Measurements from ENCODE around the gene RBM4B. TPM values are rescaled to one million over a fixed set of nuclear protein-coding genes. Genes with fewer than 3 reads are reported as not detected.

Gene RBM4B
- total and polyA plus RNA-seq, 8 donors: 11.3 to 61.4 (median 16.1) TPM; not detected in 1

DNA sequence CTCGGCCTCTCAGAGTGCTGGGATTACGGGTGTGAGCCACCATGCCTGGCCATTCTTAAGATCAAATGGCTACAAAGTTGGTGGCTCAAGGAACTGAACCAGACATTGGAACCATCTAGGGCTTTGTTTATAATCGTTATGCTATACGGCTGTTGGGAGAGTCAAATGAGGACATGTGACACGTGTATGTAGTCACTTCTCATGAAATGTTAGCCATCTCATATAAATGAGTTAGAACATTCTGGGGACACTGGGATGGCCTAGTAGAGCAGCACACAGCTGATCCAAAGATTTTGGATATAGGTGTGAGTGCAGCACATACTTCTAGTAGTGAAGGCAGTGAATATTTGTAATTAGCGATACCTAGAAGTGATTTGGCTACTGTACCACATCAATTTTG is 45.8 kb downstream of the RBM4B start:
- WGBS, 5 donors: 81 to 87% (median 85%) methylated on average over 5 to 6 of the region's 6 CpGs
- H3K4me1 ChIP-seq: peaks cover under 1 to 42% (median 21%) of the 10 kb centered on the region in 4 donors
- H3K27ac ChIP-seq: no peak overlapping the region
- intact Hi-C loops (cut with DNase I; ENCODE audit: low total_unique reads): no loop called here
- H3K27me3 ChIP-seq: no peaks in the 10 kb centered on the region
- DNase-seq: no peak
- peaks cover 24 to 80% (median 60%) of the 10 kb centered on the region in 4 donors for H3K36me3 ChIP-seq
- no peak for TF ChIP-seq POLR2AphosphoS5 (IDR thresholded peaks at IDR 0.05)
- TF ChIP-seq, protein P1, sequence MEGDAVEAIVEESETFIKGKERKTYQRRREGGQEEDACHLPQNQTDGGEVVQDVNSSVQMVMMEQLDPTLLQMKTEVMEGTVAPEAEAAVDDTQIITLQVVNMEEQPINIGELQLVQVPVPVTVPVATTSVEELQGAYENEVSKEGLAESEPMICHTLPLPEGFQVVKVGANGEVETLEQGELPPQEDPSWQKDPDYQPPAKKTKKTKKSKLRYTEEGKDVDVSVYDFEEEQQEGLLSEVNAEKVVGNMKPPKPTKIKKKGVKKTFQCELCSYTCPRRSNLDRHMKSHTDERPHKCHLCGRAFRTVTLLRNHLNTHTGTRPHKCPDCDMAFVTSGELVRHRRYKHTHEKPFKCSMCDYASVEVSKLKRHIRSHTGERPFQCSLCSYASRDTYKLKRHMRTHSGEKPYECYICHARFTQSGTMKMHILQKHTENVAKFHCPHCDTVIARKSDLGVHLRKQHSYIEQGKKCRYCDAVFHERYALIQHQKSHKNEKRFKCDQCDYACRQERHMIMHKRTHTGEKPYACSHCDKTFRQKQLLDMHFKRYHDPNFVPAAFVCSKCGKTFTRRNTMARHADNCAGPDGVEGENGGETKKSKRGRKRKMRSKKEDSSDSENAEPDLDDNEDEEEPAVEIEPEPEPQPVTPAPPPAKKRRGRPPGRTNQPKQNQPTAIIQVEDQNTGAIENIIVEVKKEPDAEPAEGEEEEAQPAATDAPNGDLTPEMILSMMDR (IDR thresholded peaks at IDR 0.05): no peak
- TF ChIP-seq EP300 (IDR thresholded peaks at IDR 0.05): no peak
- no peak for TF ChIP-seq POLR2A (IDR thresholded peaks at IDR 0.05)
- no peak overlapping the region for H3K4me3 ChIP-seq
- H3K9me3 ChIP-seq: no peaks in the 10 kb centered on the region

DNA sequence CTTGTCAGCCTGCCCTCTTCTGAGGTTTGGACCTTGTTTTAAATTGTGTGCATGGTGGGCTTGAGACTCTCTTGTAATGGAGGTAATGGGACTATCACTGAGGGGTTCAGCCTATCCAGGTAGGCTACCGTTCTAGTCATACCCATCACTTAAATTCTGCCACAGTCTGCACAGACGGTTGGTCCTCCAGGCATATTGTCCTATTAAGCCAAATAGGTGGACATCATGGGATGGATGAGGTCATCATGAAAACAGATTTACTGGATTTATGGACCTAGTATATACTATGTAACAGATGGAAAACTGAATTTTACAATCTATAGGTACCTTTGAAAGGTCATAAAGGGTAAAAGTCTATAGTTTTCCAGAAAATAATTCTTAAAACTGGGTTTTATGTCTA is 48.3 kb downstream of the RBM4B start:
- intact Hi-C loops (cut with DNase I; ENCODE audit: low total_unique reads): no loop called here
- DNase-seq: no peak
- peaks cover 3 to 44% (median 29%) of the 10 kb centered on the region in 4 donors for H3K4me1 ChIP-seq
- no peak for TF ChIP-seq EP300 (IDR thresholded peaks at IDR 0.05)
- no peak overlapping the region for H3K27ac ChIP-seq
- H3K36me3 ChIP-seq: peaks cover 44 to 86% (median 77%) of the 10 kb centered on the region in 4 donors
- no peaks in the 10 kb centered on the region for H3K27me3 ChIP-seq
- 75 to 90% (median 84%) methylated on average over 2 of the region's 2 CpGs for WGBS, 5 donors
- no peaks in the 10 kb centered on the region for H3K9me3 ChIP-seq
- H3K4me3 ChIP-seq: no peak overlapping the region

DNA sequence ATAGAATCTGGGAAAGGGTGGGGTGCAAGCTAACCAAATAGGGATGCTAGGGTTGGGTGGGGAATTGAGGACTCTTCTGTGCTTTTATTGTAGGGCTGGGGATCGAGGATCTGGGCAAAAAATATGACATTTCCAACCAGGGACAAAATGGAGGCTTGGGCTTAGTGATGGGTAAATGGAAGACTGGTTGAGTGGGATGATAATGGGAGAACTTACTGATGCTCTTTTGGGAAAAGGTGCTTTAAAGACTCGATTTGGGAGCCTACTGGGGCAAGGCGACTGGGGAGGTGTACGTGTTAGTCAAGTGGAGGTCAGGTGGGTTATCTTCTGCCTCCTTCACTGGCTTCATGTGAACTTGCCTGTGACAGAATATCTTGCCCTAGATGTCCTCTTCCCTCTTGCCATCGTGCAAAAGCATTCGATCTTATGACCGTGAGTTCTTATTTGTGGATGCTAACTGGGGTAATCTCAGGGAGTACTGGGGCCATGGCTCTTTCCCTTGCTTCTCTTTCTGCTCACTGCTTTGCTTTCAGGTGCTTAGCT is 49.6 kb downstream of the RBM4B start:
- WGBS, 5 donors: 83 to 88% (median 85%) methylated on average over 7 of the region's 7 CpGs
- no peaks in the 10 kb centered on the region for H3K27me3 ChIP-seq
- TF ChIP-seq POLR2A (IDR thresholded peaks at IDR 0.05): no peak
- H3K27ac ChIP-seq: no peak overlapping the region
- intact Hi-C loops (cut with DNase I; ENCODE audit: low total_unique reads): no loop called here
- peaks cover 48 to 88% (median 80%) of the 10 kb centered on the region in 4 donors for H3K36me3 ChIP-seq
- no peak overlapping the region for H3K4me3 ChIP-seq
- H3K4me1 ChIP-seq: peaks cover 13 to 56% (median 39%) of the 10 kb centered on the region in 4 donors
- DNase-seq: no peak
- H3K9me3 ChIP-seq: no peaks in the 10 kb centered on the region

DNA sequence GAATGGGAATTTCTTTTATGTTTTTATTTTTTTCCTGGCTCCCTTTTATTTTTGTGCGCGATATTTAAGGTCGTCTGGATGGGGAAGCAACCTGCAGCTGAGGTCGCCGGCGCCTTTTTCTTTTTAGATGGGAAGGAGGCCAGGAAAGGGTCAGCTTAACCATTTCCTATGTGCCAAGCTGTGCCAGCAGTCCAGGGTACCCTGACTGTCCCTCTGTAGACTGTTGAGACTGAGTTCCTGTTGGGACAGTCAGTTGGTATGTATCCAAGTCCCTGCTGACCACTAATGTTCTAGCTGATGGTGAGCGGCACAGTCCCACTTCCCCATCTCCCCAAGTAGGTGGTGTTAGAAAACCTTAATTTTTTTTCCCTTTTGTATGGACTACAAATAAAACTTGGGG is 50.8 kb downstream of the RBM4B start:
- no peaks in the 10 kb centered on the region for H3K27me3 ChIP-seq
- H3K9me3 ChIP-seq: no peaks in the 10 kb centered on the region
- H3K27ac ChIP-seq: no peak overlapping the region
- peaks cover 25 to 59% (median 45%) of the 10 kb centered on the region in 4 donors for H3K4me1 ChIP-seq
- H3K4me3 ChIP-seq: no peak overlapping the region
- TF ChIP-seq POLR2A (IDR thresholded peaks at IDR 0.05): no peak
- TF ChIP-seq, protein P1 (IDR thresholded peaks at IDR 0.05): no peak
- TF ChIP-seq POLR2AphosphoS5 (IDR thresholded peaks at IDR 0.05): no peak
- no peak for TF ChIP-seq EP300 (IDR thresholded peaks at IDR 0.05)
- 80 to 92% (median 86%) methylated on average over 7 of the region's 7 CpGs for WGBS, 5 donors
- DNase-seq: no peak
- peaks cover 54 to 84% (median 78%) of the 10 kb centered on the region in 4 donors for H3K36me3 ChIP-seq
- intact Hi-C loops (cut with DNase I; ENCODE audit: low total_unique reads): no loop called here

DNA sequence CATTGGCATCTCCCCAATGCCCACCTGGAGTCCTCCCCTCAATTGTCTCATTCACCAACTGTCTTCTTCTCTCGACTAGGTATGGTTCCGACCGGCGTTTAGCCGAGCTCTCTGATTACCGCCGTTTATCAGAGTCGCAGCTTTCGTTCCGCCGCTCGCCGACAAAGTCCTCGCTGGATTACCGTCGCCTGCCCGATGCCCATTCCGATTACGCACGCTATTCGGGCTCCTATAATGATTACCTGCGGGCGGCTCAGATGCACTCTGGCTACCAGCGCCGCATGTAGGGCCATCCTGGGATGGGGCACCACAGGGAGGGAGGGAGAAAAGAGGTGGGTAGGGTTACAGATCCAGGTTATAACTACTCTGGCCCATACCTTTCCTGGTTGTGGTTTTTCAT is 51.3 kb downstream of the RBM4B start:
- intact Hi-C loops (cut with DNase I; ENCODE audit: low total_unique reads): no loop called here
- DNase-seq: no peak
- peaks cover 54 to 84% (median 78%) of the 10 kb centered on the region in 4 donors for H3K36me3 ChIP-seq
- WGBS, 5 donors: 94 to 97% (median 95%) methylated on average over 25 of the region's 25 CpGs
- no peak overlapping the region for H3K4me3 ChIP-seq
- H3K27ac ChIP-seq: no peak overlapping the region
- H3K9me3 ChIP-seq: no peaks in the 10 kb centered on the region
- H3K4me1 ChIP-seq: peaks cover 30 to 60% (median 50%) of the 10 kb centered on the region in 4 donors
- no peaks in the 10 kb centered on the region for H3K27me3 ChIP-seq
- TF ChIP-seq, protein P1 (IDR thresholded peaks at IDR 0.05): no peak
- TF ChIP-seq POLR2AphosphoS5 (IDR thresholded peaks at IDR 0.05) (no peak), POLR2A (IDR thresholded peaks at IDR 0.05) (no peak), EP300 (IDR thresholded peaks at IDR 0.05) (no peak)

Measured in stomach (tissue), 9 donors.